Stimulated activated naive B cell treated with anti-CD40 and anti-IgM and Interleukin-4, amounts not matched to agents 10 μg/mL and 1 μg/mL and 100 μg/mL, for 72 hours (primary cell): ENCODE results near the gene ZNF25.
"Not testable (repeated sequence)": the region's sequence is repeated elsewhere in the genome, so short reads cannot be mapped to it uniquely, and the experiment has no call there.

Experiments used
- ATAC-seq, 2 donors: fragments of 150-1000 bp; cut with Tn5 transposase; replicated peaks; 2 replicates each; pipeline ENCODE4 v1.10.0; 2021; ENCODE audit warnings: moderate library complexity in 1 of 2
- DNase-seq: peaks from one replicate; pipeline ENCODE4 v3.0.0; 2021
- H3K27ac Mint-ChIP-seq: one replicate; pipeline ENCODE4 v1.8.0; 2022; ENCODE audit warnings: mild to moderate bottlenecking, mixed read lengths
- H3K27me3 Mint-ChIP-seq, 2 donors: one replicate each; pipeline ENCODE4 v1.8.0; 2022; ENCODE audit warnings: mixed read lengths in 2 of 2
- H3K36me3 Mint-ChIP-seq, 2 donors: one replicate each; pipeline ENCODE4 v1.8.0; 2022; ENCODE audit warnings: mixed read lengths in 2 of 2, mild to moderate bottlenecking in 1 of 2
- H3K4me1 Mint-ChIP-seq, 2 donors: one replicate each; pipeline ENCODE4 v1.8.0; 2022; ENCODE audit warnings: mixed read lengths in 2 of 2, mild to moderate bottlenecking in 1 of 2
- H3K4me3 Mint-ChIP-seq, 2 donors: one replicate each; pipeline ENCODE4 v1.8.0; 2022; ENCODE audit warnings: mild to moderate bottlenecking in 2 of 2, mixed read lengths in 2 of 2, moderate library complexity in 1 of 2
- H3K9me3 Mint-ChIP-seq, 2 donors: one replicate each; pipeline ENCODE4 v1.8.0; 2022; ENCODE audit warnings: mixed read lengths in 2 of 2, mild to moderate bottlenecking in 1 of 2

ZNF25 gene

GRCh38 chr10:37975401-37975991 lies 951 bp downstream of the ZNF25 start:
- no peaks in the 10 kb centered on the region for H3K9me3 Mint-ChIP-seq
- H3K4me3 Mint-ChIP-seq, result peak overlapping the region; percentile 94 to 97
- H3K27ac Mint-ChIP-seq, result peak overlapping the region; percentile 98
- peaks cover 6 to 9% of the 10 kb centered on the region in 2 donors for H3K36me3 Mint-ChIP-seq
- H3K4me1 Mint-ChIP-seq, result peaks cover 7 to 20% of the 10 kb centered on the region in 2 donors
- no peak for ATAC-seq
- no peaks in the 10 kb centered on the region for H3K27me3 Mint-ChIP-seq
- DNase-seq, result no peak

GRCh38 chr10:37972396-37972795 lies 4.1 kb downstream of the ZNF25 start:
- H3K4me3 Mint-ChIP-seq, result no peak overlapping the region
- no peak overlapping the region for H3K27ac Mint-ChIP-seq

GRCh38 chr10:37965006-37965405 lies 11.4 kb downstream of the ZNF25 start:
- peaks cover 39 to 70% of the 10 kb centered on the region in 2 donors for H3K36me3 Mint-ChIP-seq
- H3K4me1 Mint-ChIP-seq, result no peaks in the 10 kb centered on the region
- peaks cover 9 to 15% of the 10 kb centered on the region in 2 donors for H3K9me3 Mint-ChIP-seq
- no peak overlapping the region for H3K27ac Mint-ChIP-seq
- no peak overlapping the region for H3K4me3 Mint-ChIP-seq
- no peak for DNase-seq
- no peak for ATAC-seq
- no peaks in the 10 kb centered on the region for H3K27me3 Mint-ChIP-seq

More at GRCh38 chr10:37972396-37972795, 4.1 kb downstream of the ZNF25 start:
- DNase-seq (no peak), ATAC-seq (no peak)
- Mint-ChIP-seq H3K27me3 (no peaks in the 10 kb centered on the region), H3K36me3 (peaks cover 17 to 29% of the 10 kb centered on the region in 2 donors), H3K9me3 (no peaks in the 10 kb centered on the region), H3K4me1 (peaks cover 7 to 20% of the 10 kb centered on the region in 2 donors)

GRCh38 chr10:37960591-37961137 lies 15.8 kb downstream of the ZNF25 start:
- Mint-ChIP-seq H3K9me3 (peaks cover 8% of the 10 kb centered on the region in 2 donors), H3K4me3 (no peak overlapping the region), H3K36me3 (peaks cover 37 to 63% of the 10 kb centered on the region in 2 donors), H3K27me3 (no peaks in the 10 kb centered on the region), H3K4me1 (no peaks in the 10 kb centered on the region), H3K27ac (no peak overlapping the region)
- DNase-seq, result no peak
- no peak for ATAC-seq

- DNase-seq, result no peak
- H3K4me1 Mint-ChIP-seq, result no peaks in the 10 kb centered on the region
- no peak for ATAC-seq
- H3K27ac Mint-ChIP-seq, result no peak overlapping the region
- no peak overlapping the region for H3K4me3 Mint-ChIP-seq
- peaks cover 7 to 13% of the 10 kb centered on the region in 2 donors for H3K9me3 Mint-ChIP-seq
- H3K27me3 Mint-ChIP-seq, result no peaks in the 10 kb centered on the region
- H3K36me3 Mint-ChIP-seq, result peaks cover 50 to 65% of the 10 kb centered on the region in 2 donors
Observed at GRCh38 chr10:37957841-37958240, 18.6 kb downstream of the ZNF25 start.

GRCh38 chr10:37952926-37953325 lies 23.5 kb downstream of the ZNF25 start:
- no peak for ATAC-seq
- Mint-ChIP-seq H3K4me1 (no peaks in the 10 kb centered on the region), H3K27me3 (no peaks in the 10 kb centered on the region), H3K9me3 (peaks cover 15 to 16% of the 10 kb centered on the region in 2 donors), H3K27ac (no peak overlapping the region), H3K4me3 (no peak overlapping the region), H3K36me3 (peaks cover 61 to 82% of the 10 kb centered on the region in 2 donors)
- no peak for DNase-seq

GRCh38 chr10:37952043-37952755 lies 24.2 kb downstream of the ZNF25 start:
- ATAC-seq (no peak), DNase-seq (no peak)
- no peak overlapping the region for H3K27ac Mint-ChIP-seq
- no peaks in the 10 kb centered on the region for H3K4me1 Mint-ChIP-seq
- no peaks in the 10 kb centered on the region for H3K27me3 Mint-ChIP-seq
- H3K36me3 Mint-ChIP-seq, result peaks cover 58 to 77% of the 10 kb centered on the region in 2 donors
- H3K4me3 Mint-ChIP-seq, result no peak overlapping the region
- peaks cover 15% of the 10 kb centered on the region in 2 donors for H3K9me3 Mint-ChIP-seq

- Mint-ChIP-seq H3K27me3 (no peaks in the 10 kb centered on the region), H3K27ac (no peak overlapping the region), H3K9me3 (peaks cover 6 to 9% of the 10 kb centered on the region in 2 donors), H3K36me3 (peaks cover 29 to 40% of the 10 kb centered on the region in 2 donors), H3K4me1 (no peaks in the 10 kb centered on the region), H3K4me3 (no peak overlapping the region)
- DNase-seq (no peak), ATAC-seq (no peak)
Observed at GRCh38 chr10:37948210-37948609, 28.2 kb downstream of the ZNF25 start.

- ATAC-seq (no peak), DNase-seq (no peak)
- no peaks in the 10 kb centered on the region for H3K4me1 Mint-ChIP-seq
- H3K9me3 Mint-ChIP-seq, result peaks cover 2 to 8% of the 10 kb centered on the region in 2 donors
- peaks cover 22 to 33% of the 10 kb centered on the region in 2 donors for H3K36me3 Mint-ChIP-seq
- H3K4me3 Mint-ChIP-seq, result no peak overlapping the region
- H3K27ac Mint-ChIP-seq, result no peak overlapping the region
- no peaks in the 10 kb centered on the region for H3K27me3 Mint-ChIP-seq
Observed at GRCh38 chr10:37947526-37947925, 28.9 kb downstream of the ZNF25 start.

- DNase-seq (no peak), ATAC-seq (no peak)
- H3K36me3 Mint-ChIP-seq, result no peaks in the 10 kb centered on the region
- H3K27ac Mint-ChIP-seq, result no peak overlapping the region
- no peak overlapping the region for H3K4me3 Mint-ChIP-seq
- H3K9me3 Mint-ChIP-seq, result peaks cover 0 to 2% of the 10 kb centered on the region in 2 donors
- no peaks in the 10 kb centered on the region for H3K27me3 Mint-ChIP-seq
- no peaks in the 10 kb centered on the region for H3K4me1 Mint-ChIP-seq
Observed at GRCh38 chr10:37937864-37938263, 38.6 kb downstream of the ZNF25 start.

- no peaks in the 10 kb centered on the region for H3K4me1 Mint-ChIP-seq
- no peaks in the 10 kb centered on the region for H3K36me3 Mint-ChIP-seq
- DNase-seq (no peak), ATAC-seq (no peak)
- no peak overlapping the region for H3K27ac Mint-ChIP-seq
- H3K4me3 Mint-ChIP-seq, result no peak overlapping the region
- H3K9me3 Mint-ChIP-seq, result peaks cover 5% of the 10 kb centered on the region in 2 donors
- no peaks in the 10 kb centered on the region for H3K27me3 Mint-ChIP-seq
Observed at GRCh38 chr10:37934791-37935190, 41.7 kb downstream of the ZNF25 start.

- DNase-seq (no peak), ATAC-seq (no peak)
- Mint-ChIP-seq H3K36me3 (no peaks in the 10 kb centered on the region), H3K4me3 (no peak overlapping the region), H3K27me3 (no peaks in the 10 kb centered on the region), H3K4me1 (no peaks in the 10 kb centered on the region), H3K9me3 (peaks cover 5% of the 10 kb centered on the region in 2 donors), H3K27ac (no peak overlapping the region)
Observed at GRCh38 chr10:37930423-37930822, 46.0 kb downstream of the ZNF25 start.

- H3K9me3 Mint-ChIP-seq, H3K27ac Mint-ChIP-seq, DNase-seq, H3K4me3 Mint-ChIP-seq, H3K36me3 Mint-ChIP-seq, H3K27me3 Mint-ChIP-seq, ATAC-seq, H3K4me1 Mint-ChIP-seq: not testable (repeated sequence)
Observed at GRCh38 chr10:37908165-37908564, 68.3 kb downstream of the ZNF25 start.

- Mint-ChIP-seq H3K27ac (no peak overlapping the region), H3K36me3 (no peaks in the 10 kb centered on the region), H3K4me1 (no peaks in the 10 kb centered on the region), H3K9me3 (peaks cover 0 to 5% of the 10 kb centered on the region in 2 donors), H3K27me3 (no peaks in the 10 kb centered on the region), H3K4me3 (no peak overlapping the region)
- ATAC-seq (no peak), DNase-seq (no peak)
Observed at GRCh38 chr10:37906382-37906781, 70.1 kb downstream of the ZNF25 start.
